Upper lobe of left lung (tissue), 6 donors: ENCODE results near the gene CEP104. TPM values are rescaled to one million over a fixed set of nuclear protein-coding genes. Genes with fewer than 3 reads are reported as not detected.

Experiments used
- ATAC-seq, 2 donors: fragments of 200-7000 bp; cut with Tn5 transposase; one replicate each; pipeline ENCODE4 v1.9.1; 2022; ENCODE audit warnings: mild to moderate bottlenecking in 2 of 2, moderate library complexity in 2 of 2; ENCODE audit not compliant: low FRiP score in 2 of 2
- DNase-seq, 2 donors: peaks; one replicate each; pipeline ENCODE4 v3.0.0-alpha.2; 2019 to 2020
- H3K27ac ChIP-seq, 4 donors: fragments of 200-600 bp; sonication (generic); one replicate each; pipeline ENCODE4 v1.5.1; 2016 to 2019
- H3K27me3 ChIP-seq, 4 donors: fragments of 200-600 bp; sonication (generic); one replicate each; pipeline ENCODE4 v1.5.1; 2017 to 2019
- H3K36me3 ChIP-seq, 4 donors: fragments of 200-600 bp; sonication (generic); one replicate each; pipeline ENCODE4 v1.5.1; 2016 to 2019
- H3K4me1 ChIP-seq, 4 donors: fragments of 200-600 bp; sonication (generic); one replicate each; pipeline ENCODE4 v1.5.1; 2018 to 2019
- H3K4me3 ChIP-seq, 4 donors: fragments of 200-600 bp; sonication (generic); one replicate each; pipeline ENCODE4 v1.5.1; 2017 to 2019; ENCODE audit warnings: mild to moderate bottlenecking in 2 of 4, moderate library complexity in 1 of 4
- H3K9me3 ChIP-seq, 4 donors: fragments of 200-600 bp; sonication (generic); one replicate each; pipeline ENCODE4 v1.5.1; 2018 to 2019
- CTCF ChIP-seq, 6 experiments: fragments of 450-650 bp in 4 of 6; fragments of 200-600 bp in 2 of 6; sonication (generic) in 2 of 6; IDR thresholded peaks; one replicate each; pipeline ENCODE4 v1.5.1; 2016 to 2019; ENCODE audit warnings: antibody characterized with exemption in 6 of 6
- EP300 ChIP-seq, 4 donors: sonication (generic); formaldehyde crosslinking; IDR thresholded peaks; one replicate each; pipeline ENCODE4 v1.5.1; 2017; ENCODE audit warnings: antibody characterized with exemption in 4 of 4, control low read depth in 2 of 4
- POLR2A ChIP-seq, 4 donors: fragments of 450-650 bp; IDR thresholded peaks; one replicate each; pipeline ENCODE4 v1.5.1; 2016 to 2017; ENCODE audit warnings: antibody characterized with exemption in 4 of 4, mild to moderate bottlenecking in 2 of 4
- POLR2AphosphoS5 ChIP-seq, 2 donors: sonication (generic); formaldehyde crosslinking; IDR thresholded peaks; one replicate each; pipeline ENCODE4 v1.5.1; 2017; ENCODE audit warnings: antibody characterized with exemption in 2 of 2
- WGBS, 2 donors: methylation state at CpG; one replicate each; pipeline ENCODE4 v1.1.5; 2017 to 2018; 5-methylcytosine and 5-hydroxymethylcytosine counted together
- total RNA-seq, 6 donors: library from RNA; depleted of rRNA in 4 of 6; stranded (reverse); fragments of >200 nt in 4 of 6; gene quantifications; one replicate each; pipeline versions ENCODE4 v1.1.0 to v1.2.1, GENCODE V29; 2016 to 2021
- donor health status: DM: no; HTN: no; CAD: no; lungs with moderate emphysema.
- donor health status: DM: no; HTN: yes; CAD: no; lungs with severe emphysema.

Gene CEP104
- total RNA-seq, 6 donors from 2014 or later, result 37.7 to 118 (median 53.6) TPM

DNA sequence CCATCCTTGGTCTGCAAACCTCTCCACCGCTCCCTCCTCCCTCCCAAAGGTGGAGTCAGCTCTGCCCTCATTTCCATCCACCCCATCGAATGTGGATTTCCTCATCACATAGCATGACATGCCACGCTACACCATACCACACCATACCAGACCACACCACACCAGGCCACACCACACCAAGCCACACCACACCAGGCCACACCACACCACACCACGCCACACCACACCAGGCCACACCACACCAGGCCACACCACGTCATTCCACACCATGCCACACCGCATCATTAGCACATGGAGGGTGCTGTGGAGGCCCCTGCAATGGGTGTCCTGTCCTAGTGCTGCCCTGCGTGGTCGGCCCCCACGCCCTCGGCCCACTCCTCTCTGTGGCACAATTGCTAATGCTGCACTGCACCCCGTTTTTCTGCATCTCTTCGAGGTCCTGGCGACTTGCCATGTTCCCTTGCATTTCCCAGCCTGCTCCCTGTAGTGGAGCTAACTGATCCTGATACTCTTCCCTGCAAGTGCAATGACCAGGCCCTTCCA lies 11.5 kb upstream of the CEP104 start:
- DNase-seq (no peak), ATAC-seq (peak; percentile 54 to 83)
- no peaks in the 10 kb centered on the region for H3K9me3 ChIP-seq
- no peak overlapping the region for H3K27ac ChIP-seq
- H3K27me3 ChIP-seq, result no peaks in the 10 kb centered on the region
- no peaks in the 10 kb centered on the region for H3K4me1 ChIP-seq
- no peak for TF ChIP-seq POLR2AphosphoS5 (IDR thresholded peaks at IDR 0.05)
- no peak for TF ChIP-seq CTCF (IDR thresholded peaks at IDR 0.05)
- TF ChIP-seq EP300 (IDR thresholded peaks at IDR 0.05), result no peak
- TF ChIP-seq POLR2A (IDR thresholded peaks at IDR 0.05), result no peak
- 83 to 89% methylated on average over 13 of the region's 13 CpGs for WGBS, 2 donors
- no peak overlapping the region for H3K4me3 ChIP-seq
- peaks cover 7 to 72% (median 44%) of the 10 kb centered on the region in 4 donors for H3K36me3 ChIP-seq

- ATAC-seq (no peak), DNase-seq (no peak)
- no peaks in the 10 kb centered on the region for H3K9me3 ChIP-seq
- no peaks in the 10 kb centered on the region for H3K4me1 ChIP-seq
- TF ChIP-seq POLR2AphosphoS5 (IDR thresholded peaks at IDR 0.05) (no peak), CTCF (IDR thresholded peaks at IDR 0.05) (no peak), POLR2A (IDR thresholded peaks at IDR 0.05) (no peak), EP300 (IDR thresholded peaks at IDR 0.05) (no peak)
- no peak overlapping the region for H3K4me3 ChIP-seq
- 84 to 87% methylated on average over 11 to 13 of the region's 18 CpGs for WGBS, 2 donors
- H3K27me3 ChIP-seq, result no peaks in the 10 kb centered on the region
- peaks cover 2 to 44% (median 27%) of the 10 kb centered on the region in 4 donors for H3K36me3 ChIP-seq
- no peak overlapping the region for H3K27ac ChIP-seq
Observed at GRCh38 chr1:3865606-3866160, 8.7 kb upstream of the CEP104 start.

DNA sequence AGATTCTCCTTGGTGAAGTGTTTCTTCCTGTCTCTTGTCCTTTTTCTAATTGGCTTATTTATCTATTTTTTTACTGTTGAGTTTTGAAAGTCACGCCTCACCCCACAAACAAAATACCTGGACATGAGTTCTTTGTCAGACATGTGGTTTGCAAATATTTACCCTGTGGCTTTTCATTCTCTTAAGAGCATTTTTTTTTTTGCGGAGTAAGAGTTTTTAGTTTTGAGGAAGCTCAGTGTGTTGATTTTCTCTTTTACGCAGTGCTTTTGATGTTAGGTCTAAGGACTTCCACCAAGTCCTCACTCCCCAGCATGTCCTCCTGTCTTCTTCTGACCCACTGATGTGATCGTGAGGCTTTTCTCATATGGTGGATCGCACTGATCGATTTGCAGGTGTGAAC lies 7.9 kb upstream of the CEP104 start:
- Histone ChIP-seq H3K27me3 (no peaks in the 10 kb centered on the region), H3K4me1 (no peaks in the 10 kb centered on the region), H3K27ac (no peak overlapping the region), H3K4me3 (no peak overlapping the region), H3K9me3 (no peaks in the 10 kb centered on the region), H3K36me3 (peaks cover 2 to 36% (median 20%) of the 10 kb centered on the region in 4 donors)
- no peak for ATAC-seq
- DNase-seq, result no peak
- no peak for TF ChIP-seq POLR2A (IDR thresholded peaks at IDR 0.05)
- no peak for TF ChIP-seq EP300 (IDR thresholded peaks at IDR 0.05)
- no peak for TF ChIP-seq POLR2AphosphoS5 (IDR thresholded peaks at IDR 0.05)
- no peak for TF ChIP-seq CTCF (IDR thresholded peaks at IDR 0.05)
- WGBS, 2 donors, result 72 to 83% methylated on average over 6 of the region's 6 CpGs

GRCh38 chr1:3863231-3863935 lies 6.4 kb upstream of the CEP104 start:
- DNase-seq (no peak), ATAC-seq (no peak)
- Histone ChIP-seq H3K27me3 (no peaks in the 10 kb centered on the region), H3K4me1 (peaks cover 1 to 12% (median 2%) of the 10 kb centered on the region in 4 donors), H3K9me3 (no peaks in the 10 kb centered on the region), H3K36me3 (peaks cover 0 to 24% (median 9%) of the 10 kb centered on the region in 4 donors), H3K27ac (no peak overlapping the region), H3K4me3 (no peak overlapping the region)
- TF ChIP-seq EP300 (IDR thresholded peaks at IDR 0.05), result no peak
- TF ChIP-seq CTCF (IDR thresholded peaks at IDR 0.05), result no peak
- TF ChIP-seq POLR2AphosphoS5 (IDR thresholded peaks at IDR 0.05), result no peak
- no peak for TF ChIP-seq POLR2A (IDR thresholded peaks at IDR 0.05)
- WGBS, 2 donors, result 81 to 85% methylated on average over 12 of the region's 12 CpGs
